Measurements from ENCODE around the gene ANKRD63. TPM values are rescaled to one million over a fixed set of nuclear protein-coding genes. Genes with fewer than 3 reads are reported as not detected.

The ANKRD63 gene
- polyA plus RNA-seq, 3 donors, result not detected

DNA sequence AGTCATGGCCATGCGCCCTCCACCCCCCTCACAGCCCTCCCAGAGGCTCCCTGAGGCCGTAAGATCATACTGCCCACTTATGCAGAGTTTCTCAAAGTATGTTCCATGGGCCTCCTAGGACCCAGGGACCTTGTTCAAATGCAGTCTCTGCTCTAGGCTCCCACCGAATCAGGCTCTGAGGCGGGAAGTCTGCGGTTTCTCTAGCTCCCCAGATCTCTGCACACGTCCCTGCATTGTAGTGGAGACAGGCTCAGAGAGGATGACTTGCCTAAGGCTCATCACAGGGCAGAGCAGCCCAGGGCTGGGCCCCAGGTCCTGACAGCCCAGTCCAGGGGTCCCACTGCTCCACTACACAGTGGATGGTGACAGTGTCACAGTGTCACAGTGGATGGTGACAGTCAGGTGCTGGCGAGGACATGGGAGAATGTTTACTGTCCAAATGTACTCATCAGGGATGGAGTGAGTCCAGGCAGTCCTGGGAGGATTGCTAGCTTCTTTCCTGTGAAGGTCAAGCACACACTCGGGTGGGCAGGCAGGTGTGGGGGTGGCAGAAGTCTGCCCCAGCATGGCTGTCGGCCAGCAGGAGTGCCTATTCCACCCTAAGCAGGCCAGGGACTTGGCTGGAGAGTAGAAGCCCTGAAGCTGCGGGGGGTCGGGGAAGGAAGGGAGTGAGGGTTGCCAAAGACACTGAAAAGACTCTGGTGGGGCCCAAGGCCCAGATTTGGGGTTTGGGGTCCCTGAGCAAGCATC is 12.4 kb downstream of the ANKRD63 start:
- Histone ChIP-seq H2AFZ (ENCODE audit: insufficient read depth, low read depth, low read length, poor library complexity, severe bottlenecking) (no peak overlapping the region), H3K27ac (ENCODE audit: low read depth in 1 of 2, low read length in 2 of 2) (no peak overlapping the region), H3K4me2 (replicated peaks; ENCODE audit: extremely low read depth, low read length, poor library complexity, severe bottlenecking) (no peak overlapping the region), H3K9ac (ENCODE audit: insufficient read depth, low read length, poor library complexity, severe bottlenecking) (no peak overlapping the region), H3K9me3 (replicated peaks in 1 of 2; ENCODE audit: control insufficient read depth in 1 of 2, insufficient read depth in 1 of 2, low read length in 2 of 2) (no peaks in the 10 kb centered on the region), H3K4me3 (replicated peaks in 1 of 3; ENCODE audit: low read depth in 2 of 3, low read length in 3 of 3) (no peak overlapping the region), H4K20me1 (ENCODE audit: insufficient read depth, low read length) (no peaks in the 10 kb centered on the region), H3K79me2 (ENCODE audit: insufficient read depth, low read length) (no peaks in the 10 kb centered on the region), H3K4me1 (ENCODE audit: control insufficient read depth in 1 of 2, insufficient read depth in 2 of 2, low read length in 2 of 2) (peaks cover 6 to 8% of the 10 kb centered on the region in 2 donors), H3K27me3 (ENCODE audit: control insufficient read depth in 2 of 2, insufficient read depth in 2 of 2, low read length in 2 of 2) (no peaks in the 10 kb centered on the region), H3K36me3 (replicated peaks in 1 of 2; ENCODE audit: control insufficient read depth in 1 of 2, insufficient read depth in 2 of 2, low read length in 2 of 2) (no peaks in the 10 kb centered on the region)
- no peak overlapping the region for H3K4me3 Mint-ChIP-seq
- no peak for TF ChIP-seq CTCF (IDR thresholded peaks at IDR 0.05)
- H3K4me1 Mint-ChIP-seq, result peaks cover 10% of the 10 kb centered on the region
- peaks cover 2 to 9% (median 3%) of the 10 kb centered on the region in 3 donors for H3K27me3 Mint-ChIP-seq (ENCODE audit: low read depth in 3 of 3)
- no peaks in the 10 kb centered on the region for H3K36me3 Mint-ChIP-seq
- no peaks in the 10 kb centered on the region for H3K9me3 Mint-ChIP-seq
- WGBS (ENCODE audit: insufficient coverage), result 87% methylated on average over 8 of the region's 11 CpGs
- intact Hi-C loops (cut with micrococcal nuclease), result loop anchor here (5.0 to 10.0 kb wide), 3 partner anchors 223 to 486 kb away; partner anchors contain the start of gene FSIP1 (in 1 of the 2)
- no peak for DNase-seq
- H3K27ac Mint-ChIP-seq, result peak overlapping the region in 1 of 7 donors; percentile 86

- no peak for TF ChIP-seq CTCF (IDR thresholded peaks at IDR 0.05)
- Histone ChIP-seq H3K79me2 (ENCODE audit: insufficient read depth, low read length) (no peaks in the 10 kb centered on the region), H2AFZ (ENCODE audit: insufficient read depth, low read depth, low read length, poor library complexity, severe bottlenecking) (no peak overlapping the region), H3K4me3 (replicated peaks in 1 of 3; ENCODE audit: low read depth in 2 of 3, low read length in 3 of 3) (no peak overlapping the region), H3K36me3 (replicated peaks in 1 of 2; ENCODE audit: control insufficient read depth in 1 of 2, insufficient read depth in 2 of 2, low read length in 2 of 2) (no peaks in the 10 kb centered on the region), H3K9me3 (replicated peaks in 1 of 2; ENCODE audit: control insufficient read depth in 1 of 2, insufficient read depth in 1 of 2, low read length in 2 of 2) (no peaks in the 10 kb centered on the region), H3K4me1 (ENCODE audit: control insufficient read depth in 1 of 2, insufficient read depth in 2 of 2, low read length in 2 of 2) (no peaks in the 10 kb centered on the region), H3K4me2 (replicated peaks; ENCODE audit: extremely low read depth, low read length, poor library complexity, severe bottlenecking) (no peak overlapping the region), H4K20me1 (ENCODE audit: insufficient read depth, low read length) (no peaks in the 10 kb centered on the region), H3K27me3 (ENCODE audit: control insufficient read depth in 2 of 2, insufficient read depth in 2 of 2, low read length in 2 of 2) (no peaks in the 10 kb centered on the region), H3K9ac (ENCODE audit: insufficient read depth, low read length, poor library complexity, severe bottlenecking) (no peak overlapping the region), H3K27ac (ENCODE audit: low read depth in 1 of 2, low read length in 2 of 2) (no peak overlapping the region)
- WGBS (ENCODE audit: insufficient coverage), result 81% methylated on average over 4 of the region's 4 CpGs
- DNase-seq, result no peak
- H3K4me3 Mint-ChIP-seq, result no peak overlapping the region
- H3K9me3 Mint-ChIP-seq, result no peaks in the 10 kb centered on the region
- intact Hi-C loops (cut with micrococcal nuclease), result loop anchor here (5.0 to 10.0 kb wide), 3 partner anchors 222 to 485 kb away; partner anchors contain the start of gene FSIP1 (in 1 of the 2)
- no peak overlapping the region for H3K27ac Mint-ChIP-seq
- H3K27me3 Mint-ChIP-seq (ENCODE audit: low read depth in 3 of 3), result peaks cover 2 to 9% (median 3%) of the 10 kb centered on the region in 3 donors
- H3K4me1 Mint-ChIP-seq, result peaks cover 7% of the 10 kb centered on the region
- H3K36me3 Mint-ChIP-seq, result no peaks in the 10 kb centered on the region
Measured at GRCh38 chr15:40269604-40270003, 13.3 kb downstream of the ANKRD63 start.

All from CD14-positive monocyte (primary cell).